Fibroblast of the aortic adventitia (primary cell): Measurements from ENCODE around the gene NFIX. TPM values are rescaled to one million over a fixed set of nuclear protein-coding genes. Genes with fewer than 3 reads are reported as not detected.

Experiments used
- DNase-seq: peaks from one replicate; pipeline ENCODE4 v3.0.0-alpha.2; 2010; ENCODE audit warnings: low read depth
- H3K4me3 ChIP-seq: 2 replicates; pipeline ENCODE4 v1.5.1; 2011; ENCODE audit warnings: low read depth, mild to moderate bottlenecking, control low read depth, low read length, moderate library complexity
- total RNA-seq: library from RNA; depleted of rRNA; stranded (reverse); fragments of >200 nt; gene quantifications from 2 replicates; pipeline ENCODE4 v1.2.3, GENCODE V29; 2012; ENCODE audit warnings: low replicate concordance
- TF ChIP-seq, protein P1 (sequence below): IDR thresholded peaks from 2 replicates; pipeline ENCODE4 v1.5.1; 2011; ENCODE audit warnings: mild to moderate bottlenecking, low read length, control low read depth, inconsistent platforms; ENCODE audit not compliant: insufficient read depth

NFIX gene
- total RNA-seq, 1 donor: 160 TPM

DNA sequence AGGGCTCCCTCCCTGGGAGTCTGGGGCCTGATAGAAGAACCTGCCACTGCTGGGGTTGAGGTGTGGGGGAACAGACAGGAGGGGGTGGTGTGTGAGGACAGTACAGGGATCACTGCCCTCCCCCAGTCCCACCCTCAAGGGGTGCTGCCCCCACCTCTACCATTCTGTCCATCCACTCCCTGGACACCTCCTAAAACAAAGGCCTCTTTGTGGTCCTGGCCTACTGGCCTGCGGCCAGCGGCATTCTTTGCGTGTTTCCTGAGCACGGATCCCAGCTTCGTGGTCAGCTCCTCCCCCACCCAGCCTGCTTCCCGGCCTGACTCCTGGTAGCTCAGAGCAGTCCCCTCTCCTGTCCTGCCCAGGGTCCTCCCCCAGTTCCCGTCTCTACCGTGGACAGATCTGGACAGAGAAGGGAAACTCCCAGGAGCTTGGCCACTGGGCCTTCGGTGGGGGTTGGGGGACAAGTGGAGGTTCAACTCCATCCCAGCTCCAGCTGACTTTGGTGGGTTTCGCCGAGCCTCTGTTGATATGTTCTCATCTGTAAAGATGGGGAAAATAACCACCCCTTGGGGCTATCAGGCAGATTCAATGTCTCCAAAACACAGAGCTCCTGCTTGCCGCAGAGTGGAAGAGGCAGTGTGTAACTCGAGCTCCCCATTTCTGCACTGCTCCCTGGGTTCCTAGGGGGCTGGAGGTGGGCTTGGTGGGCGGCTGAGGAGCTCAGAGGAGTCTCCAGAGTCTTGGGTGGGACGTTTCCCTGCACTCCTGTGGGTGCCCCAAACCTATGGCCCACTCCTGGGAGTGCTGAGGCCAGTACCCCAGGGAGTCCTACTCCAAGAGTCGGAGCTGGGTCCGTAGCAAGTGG is 58.7 kb downstream of the NFIX start:
- TF ChIP-seq, protein P1, sequence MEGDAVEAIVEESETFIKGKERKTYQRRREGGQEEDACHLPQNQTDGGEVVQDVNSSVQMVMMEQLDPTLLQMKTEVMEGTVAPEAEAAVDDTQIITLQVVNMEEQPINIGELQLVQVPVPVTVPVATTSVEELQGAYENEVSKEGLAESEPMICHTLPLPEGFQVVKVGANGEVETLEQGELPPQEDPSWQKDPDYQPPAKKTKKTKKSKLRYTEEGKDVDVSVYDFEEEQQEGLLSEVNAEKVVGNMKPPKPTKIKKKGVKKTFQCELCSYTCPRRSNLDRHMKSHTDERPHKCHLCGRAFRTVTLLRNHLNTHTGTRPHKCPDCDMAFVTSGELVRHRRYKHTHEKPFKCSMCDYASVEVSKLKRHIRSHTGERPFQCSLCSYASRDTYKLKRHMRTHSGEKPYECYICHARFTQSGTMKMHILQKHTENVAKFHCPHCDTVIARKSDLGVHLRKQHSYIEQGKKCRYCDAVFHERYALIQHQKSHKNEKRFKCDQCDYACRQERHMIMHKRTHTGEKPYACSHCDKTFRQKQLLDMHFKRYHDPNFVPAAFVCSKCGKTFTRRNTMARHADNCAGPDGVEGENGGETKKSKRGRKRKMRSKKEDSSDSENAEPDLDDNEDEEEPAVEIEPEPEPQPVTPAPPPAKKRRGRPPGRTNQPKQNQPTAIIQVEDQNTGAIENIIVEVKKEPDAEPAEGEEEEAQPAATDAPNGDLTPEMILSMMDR: no peak
- H3K4me3 ChIP-seq: peak overlapping the region; percentile 17
- DNase-seq: peak; percentile 97

- peak overlapping the region; percentile 17 for H3K4me3 ChIP-seq
- no peak for DNase-seq
- TF ChIP-seq, protein P1: no peak
Measured at GRCh38 chr19:13054626-13055212, 59.4 kb downstream of the NFIX start.

- peak overlapping the region; percentile 49 for H3K4me3 ChIP-seq
- TF ChIP-seq, protein P1: no peak
- peak; percentile 96 for DNase-seq
Measured at GRCh38 chr19:13055213-13056051, 60.2 kb downstream of the NFIX start.

DNA sequence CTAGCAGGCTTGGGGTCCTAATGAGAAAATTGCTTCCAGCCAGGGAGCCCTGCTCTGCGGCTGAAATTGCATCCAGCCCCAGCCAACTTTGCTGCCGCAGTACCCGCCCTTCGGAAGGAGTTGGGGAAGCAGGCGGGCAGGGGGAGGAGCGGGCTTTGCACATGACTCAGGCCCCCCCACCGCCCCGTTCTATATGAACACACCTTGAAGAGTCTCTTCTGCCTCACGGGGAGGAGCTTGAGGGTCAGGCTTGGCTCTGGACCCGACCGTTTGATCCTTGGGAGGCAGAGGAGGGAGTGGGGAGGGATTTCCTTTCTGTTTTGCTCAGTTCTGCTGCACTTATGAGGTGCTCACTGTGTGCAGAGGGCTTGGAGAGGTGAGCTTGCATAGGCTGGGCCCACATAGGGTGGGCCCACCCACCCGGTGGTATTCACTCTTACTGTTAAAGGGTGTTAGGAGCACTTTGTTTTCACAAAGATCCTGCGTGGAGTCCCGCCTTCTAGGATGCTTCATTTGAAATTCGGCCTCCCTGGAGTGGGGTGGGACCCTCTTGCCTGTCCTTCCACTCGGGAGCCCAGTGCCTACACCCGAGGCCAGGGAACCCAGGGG is 60.9 kb downstream of the NFIX start:
- TF ChIP-seq, protein P1: no peak
- H3K4me3 ChIP-seq: peak overlapping the region; percentile 49
- peak; percentile 78 for DNase-seq

DNA sequence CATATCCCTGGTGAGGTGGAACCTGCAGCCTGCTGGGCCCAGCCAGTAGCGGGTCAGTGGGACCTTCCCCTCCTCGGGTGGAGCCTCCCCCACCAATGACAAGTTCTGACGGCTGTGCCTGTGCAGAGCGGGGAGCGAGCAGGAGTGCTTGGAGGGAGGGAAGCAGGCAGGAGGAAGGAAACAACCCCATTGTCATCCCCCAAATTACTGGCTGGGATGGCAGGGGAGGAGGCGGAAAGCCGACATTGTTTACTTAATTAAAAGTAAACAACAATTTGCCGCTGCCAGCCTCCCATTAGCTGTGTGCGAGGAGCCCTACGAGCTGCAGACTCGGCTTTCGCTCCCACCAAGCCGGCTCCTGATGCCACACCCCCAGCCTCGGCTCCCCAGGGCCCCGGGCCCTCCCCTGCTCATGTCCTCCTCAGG is 61.9 kb downstream of the NFIX start:
- TF ChIP-seq, protein P1: no peak
- no peak for DNase-seq
- no peak overlapping the region for H3K4me3 ChIP-seq

GRCh38 chr19:13057744-13058143 is 62.5 kb downstream of the NFIX start:
- no peak for DNase-seq
- H3K4me3 ChIP-seq: no peak overlapping the region
- TF ChIP-seq, protein P1: no peak
